Lower lobe of right lung (tissue), 2 donors: ENCODE results near the gene DEPP1. TPM values are rescaled to one million over a fixed set of nuclear protein-coding genes. Genes with fewer than 3 reads are reported as not detected.

Experiments used
- ATAC-seq, 2 donors: fragments of 200-7000 bp; cut with Tn5 transposase; one replicate each; pipeline ENCODE4 v1.9.1; 2020 to 2022; ENCODE audit warnings: mild to moderate bottlenecking in 2 of 2, moderate library complexity in 2 of 2
- DNase-seq: peaks from one replicate; pipeline ENCODE4 v3.0.0-alpha.2; 2020
- H3K27ac ChIP-seq: fragments of 200-600 bp; one replicate; pipeline ENCODE4 v1.8.0; 2022
- H3K27me3 ChIP-seq: fragments of 200-600 bp; one replicate; pipeline ENCODE4 v1.8.0; 2022; ENCODE audit warnings: low read depth
- H3K36me3 ChIP-seq: fragments of 200-600 bp; one replicate; pipeline ENCODE4 v1.8.0; 2022; ENCODE audit warnings: mild to moderate bottlenecking
- H3K4me1 ChIP-seq: fragments of 200-600 bp; one replicate; pipeline ENCODE4 v1.8.0; 2022
- H3K4me3 ChIP-seq: fragments of 200-600 bp; one replicate; pipeline ENCODE4 v1.8.0; 2022; ENCODE audit warnings: mild to moderate bottlenecking
- H3K9me3 ChIP-seq: fragments of 200-600 bp; one replicate; pipeline ENCODE4 v1.8.0; 2022
- intact Hi-C: fragments of 100-400 bp; cut with DNase I; formaldehyde crosslinking; loops from one replicate; pipeline ENCODE4 v1.11.0; 2022
- total RNA-seq: library from RNA; stranded (reverse); fragmentation: NEBNext Ultra II Directional; extraction: Animal tissue kit (Norgen Biotek cat#: 25700); gene quantifications from one replicate; pipeline ENCODE4 v1.2.1, GENCODE V29; 2021
- TF ChIP-seq, protein P1 (sequence below): fragments of 200-600 bp; IDR thresholded peaks from one replicate; pipeline ENCODE4 v1.8.0; 2022; ENCODE audit warnings: antibody characterized with exemption, mild to moderate bottlenecking
- donor health status: DM: no; HTN: yes; CAD: no; lungs with severe emphysema.

The DEPP1 gene
- total RNA-seq, 1 donor from 2014 or later = 108 TPM

DNA sequence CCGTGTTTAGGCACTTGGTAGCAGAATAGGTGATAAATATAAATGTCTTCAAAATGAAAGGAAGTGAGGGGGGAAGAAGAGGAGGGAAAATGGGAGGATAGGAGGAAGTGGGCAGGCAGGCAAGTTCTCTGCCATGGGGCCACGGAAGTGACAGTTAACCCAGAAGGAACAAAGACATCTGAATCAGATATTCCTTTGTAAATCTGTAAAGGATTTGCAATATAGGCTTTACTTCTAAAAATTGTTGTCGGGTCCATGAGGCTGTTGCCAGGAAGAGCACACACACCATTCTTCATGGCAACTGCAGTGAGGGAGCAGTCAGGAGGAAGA, 42.7 kb downstream of the DEPP1 start:
- Histone ChIP-seq H3K4me1 (peaks cover 14% of the 10 kb centered on the region), H3K4me3 (no peak overlapping the region), H3K27me3 (no peaks in the 10 kb centered on the region), H3K9me3 (no peaks in the 10 kb centered on the region), H3K36me3 (no peaks in the 10 kb centered on the region), H3K27ac (no peak overlapping the region)
- ATAC-seq (no peak), DNase-seq (no peak)
- intact Hi-C loops = no loop called here
- TF ChIP-seq, protein P1, sequence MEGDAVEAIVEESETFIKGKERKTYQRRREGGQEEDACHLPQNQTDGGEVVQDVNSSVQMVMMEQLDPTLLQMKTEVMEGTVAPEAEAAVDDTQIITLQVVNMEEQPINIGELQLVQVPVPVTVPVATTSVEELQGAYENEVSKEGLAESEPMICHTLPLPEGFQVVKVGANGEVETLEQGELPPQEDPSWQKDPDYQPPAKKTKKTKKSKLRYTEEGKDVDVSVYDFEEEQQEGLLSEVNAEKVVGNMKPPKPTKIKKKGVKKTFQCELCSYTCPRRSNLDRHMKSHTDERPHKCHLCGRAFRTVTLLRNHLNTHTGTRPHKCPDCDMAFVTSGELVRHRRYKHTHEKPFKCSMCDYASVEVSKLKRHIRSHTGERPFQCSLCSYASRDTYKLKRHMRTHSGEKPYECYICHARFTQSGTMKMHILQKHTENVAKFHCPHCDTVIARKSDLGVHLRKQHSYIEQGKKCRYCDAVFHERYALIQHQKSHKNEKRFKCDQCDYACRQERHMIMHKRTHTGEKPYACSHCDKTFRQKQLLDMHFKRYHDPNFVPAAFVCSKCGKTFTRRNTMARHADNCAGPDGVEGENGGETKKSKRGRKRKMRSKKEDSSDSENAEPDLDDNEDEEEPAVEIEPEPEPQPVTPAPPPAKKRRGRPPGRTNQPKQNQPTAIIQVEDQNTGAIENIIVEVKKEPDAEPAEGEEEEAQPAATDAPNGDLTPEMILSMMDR = no peak

DNA sequence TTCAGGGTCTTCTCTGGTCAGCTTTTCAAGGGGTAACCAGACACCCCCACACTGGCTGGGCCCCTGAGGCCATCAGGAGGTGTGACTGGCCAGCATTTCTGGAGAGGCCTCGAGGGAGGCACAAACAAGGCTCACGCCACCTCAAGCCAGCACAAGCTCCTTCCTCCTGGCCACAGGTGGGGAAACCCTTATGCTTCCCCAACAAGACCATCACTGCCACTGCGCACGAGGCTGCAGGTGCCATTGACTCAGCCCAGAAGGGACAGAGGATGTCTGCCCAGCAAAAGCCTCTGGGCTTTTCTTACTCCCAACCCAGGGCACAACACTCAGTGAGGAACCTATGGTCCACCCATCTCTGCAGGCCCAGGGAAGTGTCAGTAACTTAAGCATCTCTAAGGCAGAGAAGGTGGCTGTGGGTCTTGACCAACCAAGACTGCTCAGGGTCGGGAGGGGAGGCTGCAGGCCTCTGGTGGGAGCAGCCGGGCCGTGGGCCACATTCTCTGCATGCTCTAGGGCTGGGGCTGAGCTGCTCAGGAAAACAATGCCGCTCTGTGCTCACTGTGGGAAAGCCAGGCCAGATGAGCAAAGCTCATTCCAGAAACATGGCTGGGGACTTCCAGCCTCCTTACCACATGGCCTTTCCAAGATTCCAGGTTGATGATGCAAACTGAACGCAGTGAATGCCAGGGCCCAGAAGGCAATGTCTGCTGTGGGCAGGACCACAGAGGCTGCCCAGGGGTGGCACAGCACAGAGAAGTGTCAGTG, 43.2 kb downstream of the DEPP1 start:
- TF ChIP-seq, protein P1 = no peak
- Histone ChIP-seq H3K27me3 (no peaks in the 10 kb centered on the region), H3K27ac (no peak overlapping the region), H3K36me3 (no peaks in the 10 kb centered on the region), H3K4me1 (peaks cover 14% of the 10 kb centered on the region), H3K9me3 (no peaks in the 10 kb centered on the region), H3K4me3 (no peak overlapping the region)
- intact Hi-C loops = no loop called here
- ATAC-seq (no peak), DNase-seq (no peak)

DNA sequence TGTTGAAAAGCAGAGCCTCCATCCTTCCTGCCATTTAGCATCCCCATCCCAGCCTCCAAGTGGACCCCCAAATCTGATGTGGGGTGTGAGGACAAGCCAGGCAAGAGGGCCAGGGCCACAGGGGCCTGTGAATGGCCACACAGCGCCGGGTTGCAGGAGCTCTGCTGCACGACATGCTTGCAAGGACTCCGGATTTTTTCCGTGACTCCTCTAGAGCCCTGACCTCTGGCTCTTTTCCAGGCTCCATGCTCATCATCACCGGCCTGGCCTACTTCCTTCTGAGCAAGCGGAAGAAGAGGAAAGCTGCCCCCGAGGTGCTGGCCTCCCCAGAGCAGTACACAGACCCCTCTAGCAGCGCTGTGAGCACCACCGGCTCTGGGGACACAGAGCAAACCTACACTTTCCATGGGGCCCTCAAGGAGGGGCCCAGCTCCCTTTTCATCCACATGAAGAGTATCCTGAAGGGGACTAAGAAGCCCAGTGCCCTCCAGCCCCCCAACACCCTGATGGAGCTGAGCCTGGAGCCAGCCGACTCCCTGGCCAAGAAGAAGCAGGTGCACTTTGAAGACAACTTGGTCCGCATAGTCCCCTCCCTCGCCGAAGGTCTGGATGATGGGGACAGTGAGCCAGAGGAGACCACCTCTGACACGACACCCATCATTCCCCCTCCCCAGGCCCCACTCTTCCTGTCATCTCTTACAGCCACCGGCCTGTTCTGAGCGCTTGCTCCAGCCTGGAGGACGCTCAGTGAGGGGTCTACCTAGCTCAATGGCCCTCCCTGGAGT, 44.0 kb downstream of the DEPP1 start:
- Histone ChIP-seq H3K9me3 (no peaks in the 10 kb centered on the region), H3K36me3 (no peaks in the 10 kb centered on the region), H3K27me3 (no peaks in the 10 kb centered on the region), H3K4me1 (peaks cover 14% of the 10 kb centered on the region), H3K4me3 (no peak overlapping the region), H3K27ac (no peak overlapping the region)
- TF ChIP-seq, protein P1 = no peak
- no peak for ATAC-seq
- DNase-seq = no peak
- intact Hi-C loops = no loop called here

DNA sequence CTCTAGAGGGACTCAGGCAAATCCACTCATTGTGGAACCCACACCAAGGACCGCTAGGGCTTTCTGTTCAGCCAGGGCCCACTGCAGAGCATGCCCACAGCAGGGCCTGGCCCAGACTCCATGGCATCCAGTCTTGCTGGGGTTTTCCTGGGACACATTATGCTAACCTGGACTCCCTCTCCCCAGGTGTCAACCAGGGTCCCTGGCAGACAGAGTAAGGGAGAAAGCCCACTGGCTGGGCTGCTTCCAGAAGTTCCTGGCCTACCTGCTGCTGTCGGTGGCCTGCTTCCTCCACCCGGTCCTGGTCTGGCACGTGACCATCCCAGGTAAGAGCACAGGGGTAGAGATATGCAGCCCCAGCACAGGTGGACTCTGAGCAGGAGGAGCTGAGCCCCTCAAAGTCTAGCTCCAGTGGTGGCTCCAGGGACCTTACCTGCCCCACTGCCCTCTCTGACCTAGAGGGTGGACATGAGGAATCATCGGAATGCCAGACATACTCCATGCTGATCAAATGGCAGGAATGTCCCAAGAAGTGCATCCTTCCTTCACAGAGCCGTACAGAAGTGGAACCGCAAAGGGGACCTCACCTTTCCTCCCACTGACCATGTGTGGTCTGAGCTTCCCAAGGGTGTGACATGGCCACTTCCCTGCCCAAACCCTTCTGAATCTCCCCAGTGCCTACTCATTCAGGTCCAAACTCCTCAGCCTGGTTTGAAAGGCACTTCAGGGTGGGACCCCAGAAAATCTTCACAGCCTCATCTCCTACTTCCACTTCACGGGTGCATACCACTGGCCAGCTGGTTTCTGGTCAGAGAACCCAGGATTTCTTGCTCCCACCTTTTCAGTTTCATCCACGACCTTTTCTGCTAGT, 44.9 kb downstream of the DEPP1 start:
- Histone ChIP-seq H3K4me1 (peaks cover 14% of the 10 kb centered on the region), H3K9me3 (no peaks in the 10 kb centered on the region), H3K4me3 (no peak overlapping the region), H3K36me3 (no peaks in the 10 kb centered on the region), H3K27ac (no peak overlapping the region), H3K27me3 (no peaks in the 10 kb centered on the region)
- DNase-seq = no peak
- no peak for ATAC-seq
- intact Hi-C loops = no loop called here
- TF ChIP-seq, protein P1 = no peak
